Natural killer cell (primary cell): ENCODE measurements around the gene MFSD2A. TPM values are rescaled to one million over a fixed set of nuclear protein-coding genes. Genes with fewer than 3 reads are reported as not detected.

Experiments
- ATAC-seq, 3 donors: fragments of 150-1000 bp in 2 of 3; fragments of 200-7000 bp in 1 of 3; cut with Tn5 transposase; 1 replicate in 1 of 3; 2 replicates in 2 of 3; pipeline ENCODE4 v1.10.0; 2021; ENCODE audit warnings: mild to moderate bottlenecking in 2 of 3, moderate library complexity in 2 of 3
- DNase-seq, 2 donors: peaks; one replicate each; pipeline versions ENCODE4 v3.0.0 to v3.0.0-alpha.2; 2013 to 2021; ENCODE audit warnings: mixed read lengths in 1 of 2
- H3K27ac ChIP-seq: one replicate; pipeline ENCODE4 v1.5.1; 2013; ENCODE audit warnings: mild to moderate bottlenecking, low read length
- H3K27me3 ChIP-seq: one replicate; pipeline ENCODE4 v1.6.1; 2013; ENCODE audit warnings: low read length; ENCODE audit not compliant: control insufficient read depth, insufficient read depth
- H3K36me3 ChIP-seq: one replicate; pipeline ENCODE4 v1.6.1; 2013; ENCODE audit warnings: low read length; ENCODE audit not compliant: control insufficient read depth, insufficient read depth
- H3K4me1 ChIP-seq: one replicate; pipeline ENCODE4 v1.6.1; 2013; ENCODE audit warnings: low read length; ENCODE audit not compliant: control insufficient read depth, insufficient read depth
- H3K4me3 ChIP-seq: one replicate; pipeline ENCODE4 v1.5.1; 2013; ENCODE audit warnings: low read length
- H3K9me3 ChIP-seq: one replicate; pipeline ENCODE4 v1.6.1; 2013; ENCODE audit warnings: low read length; ENCODE audit not compliant: control insufficient read depth, insufficient read depth
- H3K27ac Mint-ChIP-seq, 2 donors: one replicate each; pipeline ENCODE4 v1.8.0; 2022; ENCODE audit warnings: mild to moderate bottlenecking in 2 of 2, mixed read lengths in 2 of 2, moderate library complexity in 1 of 2
- H3K27me3 Mint-ChIP-seq, 2 donors: one replicate each; pipeline ENCODE4 v1.8.0; 2022; ENCODE audit warnings: low read depth in 2 of 2, mixed read lengths in 2 of 2
- H3K36me3 Mint-ChIP-seq: one replicate; pipeline ENCODE4 v1.8.0; 2022; ENCODE audit warnings: mixed read lengths
- H3K4me1 Mint-ChIP-seq, 2 donors: one replicate each; pipeline ENCODE4 v1.8.0; 2022; ENCODE audit warnings: mixed read lengths in 2 of 2
- H3K4me3 Mint-ChIP-seq: one replicate; pipeline ENCODE4 v1.8.0; 2022; ENCODE audit warnings: mild to moderate bottlenecking, moderate library complexity, mixed read lengths
- H3K9me3 Mint-ChIP-seq, 2 donors: one replicate each; pipeline ENCODE4 v1.8.0; 2022; ENCODE audit warnings: mixed read lengths in 2 of 2
- WGBS: methylation state at CpG from one replicate; pipeline ENCODE4 v1.1.7; 2013; ENCODE audit warnings: missing lambda C conversion rate; ENCODE audit not compliant: insufficient coverage; 5-methylcytosine and 5-hydroxymethylcytosine counted together
- intact Hi-C: fragments of 100-400 bp; cut with micrococcal nuclease; formaldehyde crosslinking; loops from one replicate; pipeline ENCODE4 v1.14.2; 2022
- total RNA-seq, 4 donors: library from RNA; stranded (reverse); fragments of 120-200 nt in 1 of 4; gene quantifications; one replicate each; pipeline versions ENCODE4 v1.2.3 to v1.2.4, GENCODE V29; 2013 to 2022
- TF ChIP-seq, protein P1 (sequence below): fragments of 200-600 bp; IDR thresholded peaks from one replicate; pipeline ENCODE4 v1.8.0; 2022; ENCODE audit warnings: antibody characterized with exemption

Gene MFSD2A
- total RNA-seq, 3 donors from 2014 or later (not counting 1 experiment from before 2014, with no cell fraction given) = 2.8 to 4.4 (median 3.7) TPM

DNA sequence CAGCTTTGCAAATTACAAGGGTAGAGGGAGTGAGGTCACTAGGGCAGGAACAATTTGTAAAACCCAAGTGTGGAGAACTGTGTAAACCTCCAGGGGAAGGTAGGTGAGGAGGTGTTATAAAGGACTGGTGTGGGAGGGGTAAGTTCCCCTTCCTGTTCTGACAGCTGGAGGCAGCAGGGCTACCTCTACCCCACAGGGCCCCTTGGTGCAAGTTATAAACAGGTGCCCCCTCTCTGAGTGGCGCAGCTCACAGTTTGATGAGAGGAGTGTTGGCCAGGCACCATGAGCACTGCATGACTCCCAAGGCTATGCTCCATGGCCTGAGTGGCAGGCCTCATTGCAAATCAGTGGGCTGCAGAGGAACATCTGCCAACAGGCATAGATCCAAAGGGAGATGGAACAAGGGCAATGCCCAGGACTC is 41.0 kb downstream of the MFSD2A start:
- Mint-ChIP-seq H3K27me3 (no peaks in the 10 kb centered on the region), H3K4me3 (peak overlapping the region; percentile 42), H3K36me3 (no peaks in the 10 kb centered on the region), H3K4me1 (peaks cover 24 to 26% of the 10 kb centered on the region in 2 donors), H3K9me3 (no peaks in the 10 kb centered on the region), H3K27ac (peak overlapping the region; percentile 43 to 71)
- intact Hi-C loops = no loop called here
- TF ChIP-seq, protein P1, sequence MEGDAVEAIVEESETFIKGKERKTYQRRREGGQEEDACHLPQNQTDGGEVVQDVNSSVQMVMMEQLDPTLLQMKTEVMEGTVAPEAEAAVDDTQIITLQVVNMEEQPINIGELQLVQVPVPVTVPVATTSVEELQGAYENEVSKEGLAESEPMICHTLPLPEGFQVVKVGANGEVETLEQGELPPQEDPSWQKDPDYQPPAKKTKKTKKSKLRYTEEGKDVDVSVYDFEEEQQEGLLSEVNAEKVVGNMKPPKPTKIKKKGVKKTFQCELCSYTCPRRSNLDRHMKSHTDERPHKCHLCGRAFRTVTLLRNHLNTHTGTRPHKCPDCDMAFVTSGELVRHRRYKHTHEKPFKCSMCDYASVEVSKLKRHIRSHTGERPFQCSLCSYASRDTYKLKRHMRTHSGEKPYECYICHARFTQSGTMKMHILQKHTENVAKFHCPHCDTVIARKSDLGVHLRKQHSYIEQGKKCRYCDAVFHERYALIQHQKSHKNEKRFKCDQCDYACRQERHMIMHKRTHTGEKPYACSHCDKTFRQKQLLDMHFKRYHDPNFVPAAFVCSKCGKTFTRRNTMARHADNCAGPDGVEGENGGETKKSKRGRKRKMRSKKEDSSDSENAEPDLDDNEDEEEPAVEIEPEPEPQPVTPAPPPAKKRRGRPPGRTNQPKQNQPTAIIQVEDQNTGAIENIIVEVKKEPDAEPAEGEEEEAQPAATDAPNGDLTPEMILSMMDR = no peak
- Histone ChIP-seq H3K36me3 (no peaks in the 10 kb centered on the region), H3K4me3 (no peak overlapping the region), H3K4me1 (peaks cover 25% of the 10 kb centered on the region), H3K27me3 (no peaks in the 10 kb centered on the region), H3K27ac (peak overlapping the region; percentile 45), H3K9me3 (no peaks in the 10 kb centered on the region)
- DNase-seq (peak in 1 of 2 donors; percentile 58), ATAC-seq (peak; percentile 85 to 96 (median 90))
- WGBS = 6% methylated on average over 1 of the region's 1 CpG

DNA sequence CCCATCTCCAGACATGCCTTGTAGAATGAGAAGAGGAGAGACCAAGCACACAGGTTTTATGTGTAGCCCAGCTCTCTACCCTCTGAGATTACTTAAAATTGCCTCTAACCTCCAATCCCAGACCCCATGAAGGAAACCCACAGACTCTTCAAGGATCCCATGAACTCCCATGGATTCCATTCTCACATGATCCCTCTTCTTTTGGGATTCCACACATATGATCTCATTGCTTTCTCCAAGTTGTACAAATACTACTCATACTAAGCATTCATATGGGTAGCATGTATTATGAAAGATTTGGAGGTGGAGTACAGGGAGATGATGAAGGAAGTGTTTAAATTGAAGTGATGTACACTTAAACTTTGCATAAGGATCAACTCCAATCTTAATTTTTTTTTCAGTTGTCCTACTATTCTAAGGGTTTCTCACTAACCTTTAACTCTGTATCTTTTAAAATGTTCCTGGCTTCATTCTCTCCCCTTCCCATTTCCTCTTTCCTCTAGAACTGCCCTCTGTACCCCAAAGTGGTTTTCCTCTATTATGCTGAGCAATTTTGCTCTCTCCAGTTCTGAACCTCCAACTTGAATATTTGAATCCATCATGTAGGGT is 41.6 kb downstream of the MFSD2A start:
- H3K27me3 ChIP-seq = no peaks in the 10 kb centered on the region
- DNase-seq = no peak
- TF ChIP-seq, protein P1 = no peak
- peak in 2 of 3 donors; percentile 3 to 22 for ATAC-seq
- no peaks in the 10 kb centered on the region for H3K27me3 Mint-ChIP-seq
- H3K4me1 Mint-ChIP-seq = peaks cover 26% of the 10 kb centered on the region in 2 donors
- peak overlapping the region; percentile 42 for H3K4me3 Mint-ChIP-seq
- H3K36me3 ChIP-seq = no peaks in the 10 kb centered on the region
- intact Hi-C loops = no loop called here
- H3K4me1 ChIP-seq = peaks cover 28% of the 10 kb centered on the region
- peak overlapping the region; percentile 43 to 71 for H3K27ac Mint-ChIP-seq
- no peak overlapping the region for H3K4me3 ChIP-seq
- H3K27ac ChIP-seq = peak overlapping the region; percentile 45
- no peaks in the 10 kb centered on the region for H3K9me3 ChIP-seq
- no peaks in the 10 kb centered on the region for H3K9me3 Mint-ChIP-seq
- no peaks in the 10 kb centered on the region for H3K36me3 Mint-ChIP-seq

DNA sequence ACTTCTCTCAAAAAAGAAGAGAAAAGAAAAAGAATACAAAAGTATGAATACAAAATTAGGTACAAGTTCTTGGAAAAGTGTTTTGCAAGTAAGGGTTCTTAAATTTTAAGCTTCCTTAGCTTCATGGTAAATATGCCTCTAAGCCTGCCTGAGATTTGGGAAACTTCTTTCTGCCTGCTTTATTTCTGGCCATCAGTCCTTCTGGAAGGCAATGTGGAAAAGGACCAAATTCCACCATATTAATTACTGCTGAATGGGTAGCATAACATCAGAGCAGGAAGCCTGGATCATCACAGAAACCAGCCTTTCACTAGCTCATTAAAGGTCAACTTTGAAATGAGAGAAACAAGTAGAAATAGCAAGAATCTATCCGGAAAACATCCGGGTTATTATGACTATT is 46.5 kb downstream of the MFSD2A start:
- Mint-ChIP-seq H3K27ac (peak overlapping the region in 1 of 2 donors; percentile 19), H3K4me3 (no peak overlapping the region), H3K36me3 (no peaks in the 10 kb centered on the region), H3K4me1 (peaks cover 26 to 32% of the 10 kb centered on the region in 2 donors), H3K9me3 (no peaks in the 10 kb centered on the region), H3K27me3 (no peaks in the 10 kb centered on the region)
- Histone ChIP-seq H3K27ac (no peak overlapping the region), H3K27me3 (no peaks in the 10 kb centered on the region), H3K9me3 (no peaks in the 10 kb centered on the region), H3K4me3 (no peak overlapping the region), H3K4me1 (peaks cover 20% of the 10 kb centered on the region), H3K36me3 (no peaks in the 10 kb centered on the region)
- ATAC-seq (no peak), DNase-seq (no peak)
- TF ChIP-seq, protein P1 = no peak
- WGBS = 100% methylated on average over 2 of the region's 2 CpGs
- intact Hi-C loops = no loop called here
